ENCODE results near the gene PTPRB.

- TF ChIP-seq CTCF (IDR thresholded peaks at IDR 0.05) (no peak), POLR2A (IDR thresholded peaks at IDR 0.05) (no peak)
Observed at GRCh38 chr12:70583251-70583650, 54.0 kb downstream of the PTPRB start.

Measured in testis (tissue), 2 donors.